Lung (tissue), 12 donors: Measurements from ENCODE around the gene MYO16. TPM values are rescaled to one million over a fixed set of nuclear protein-coding genes. Genes with fewer than 3 reads are reported as not detected.
"Not testable (repeated sequence)": the region's sequence is repeated elsewhere in the genome, so short reads cannot be mapped to it uniquely, and the experiment has no call there.

Source experiments
- ATAC-seq: fragments of 200-7000 bp; cut with Tn5 transposase; one replicate; pipeline ENCODE4 v1.9.1; 2020; ENCODE audit warnings: moderate number of reproducible peaks; ENCODE audit not compliant: insufficient read depth, low FRiP score
- DNase-seq, 3 donors: peaks; one replicate each; pipeline ENCODE4 v3.0.0-alpha.2; 2013 to 2017
- H3K27ac ChIP-seq, 2 donors: one replicate each; pipeline ENCODE4 v1.5.1; 2013; ENCODE audit warnings: mild to moderate bottlenecking in 2 of 2, moderate library complexity in 2 of 2, control low read depth in 1 of 2, inconsistent platforms in 1 of 2, low read depth in 1 of 2, low read length in 1 of 2
- H3K27me3 ChIP-seq, 3 donors: one replicate each; pipeline ENCODE4 v1.5.1; 2013; ENCODE audit warnings: low read length in 2 of 3; ENCODE audit not compliant: control insufficient read depth in 3 of 3, insufficient read depth in 3 of 3
- H3K36me3 ChIP-seq, 4 donors: one replicate each; pipeline ENCODE4 v1.5.1; 2013; ENCODE audit warnings: low read length in 4 of 4, mild to moderate bottlenecking in 1 of 4, moderate library complexity in 1 of 4; ENCODE audit not compliant: control insufficient read depth in 4 of 4, insufficient read depth in 4 of 4
- H3K4me1 ChIP-seq, 5 donors: one replicate each; pipeline ENCODE4 v1.5.1; 2013; ENCODE audit warnings: low read length in 5 of 5, mild to moderate bottlenecking in 2 of 5, moderate library complexity in 1 of 5; ENCODE audit not compliant: control insufficient read depth in 5 of 5, insufficient read depth in 5 of 5
- H3K4me3 ChIP-seq: one replicate; pipeline ENCODE4 v1.5.1; 2013; ENCODE audit warnings: mild to moderate bottlenecking, control low read depth, moderate library complexity
- H3K9ac ChIP-seq, 2 donors: one replicate each; pipeline ENCODE4 v1.5.1; 2013; ENCODE audit warnings: low read length in 2 of 2, control low read depth in 1 of 2; ENCODE audit not compliant: insufficient read depth in 1 of 2
- H3K9me3 ChIP-seq, 4 donors: one replicate each; pipeline ENCODE4 v1.5.1; 2013; ENCODE audit warnings: low read length in 3 of 4, mild to moderate bottlenecking in 1 of 4, moderate library complexity in 1 of 4; ENCODE audit not compliant: control insufficient read depth in 4 of 4, insufficient read depth in 3 of 4
- whole genome bisulfite sequencing, 2 donors: extraction: QIAGEN DNeasy Blood & Tissue Kit; methylation state at CpG; one replicate each; pipeline ENCODE4 v1.1.7; 2013; 5-methylcytosine and 5-hydroxymethylcytosine counted together
- polyA plus RNA-seq, 2 donors: library from polyadenylated mRNA; stranded (reverse); fragments of 200-250 nt; gene quantifications; one replicate each; pipeline ENCODE4 v1.2.1, GENCODE V29; 2013
- total RNA-seq, 2 donors: library from RNA; depleted of rRNA in 1 of 2; stranded (reverse); fragments of >200 nt in 1 of 2; gene quantifications; one replicate each; pipeline ENCODE4 v1.2.1, GENCODE V29; 2014 to 2021
- TF ChIP-seq, protein P1 (sequence below): IDR thresholded peaks from 2 replicates; pipeline ENCODE4 v1.5.1; 2012; ENCODE audit warnings: mild to moderate bottlenecking; ENCODE audit errors: control extremely low read depth, extremely low read depth
- donor health status: control.
- donor health status: control.
- donor health status: Bipolar disorder and iron deficiency.
- donor health status: healthy.
- donor health status: DM: yes; HTN: yes; CAD: no.

MYO16 gene
- total and polyA plus RNA-seq, 4 donors, result 0.12 to 13.8 (median 0.88) TPM

DNA sequence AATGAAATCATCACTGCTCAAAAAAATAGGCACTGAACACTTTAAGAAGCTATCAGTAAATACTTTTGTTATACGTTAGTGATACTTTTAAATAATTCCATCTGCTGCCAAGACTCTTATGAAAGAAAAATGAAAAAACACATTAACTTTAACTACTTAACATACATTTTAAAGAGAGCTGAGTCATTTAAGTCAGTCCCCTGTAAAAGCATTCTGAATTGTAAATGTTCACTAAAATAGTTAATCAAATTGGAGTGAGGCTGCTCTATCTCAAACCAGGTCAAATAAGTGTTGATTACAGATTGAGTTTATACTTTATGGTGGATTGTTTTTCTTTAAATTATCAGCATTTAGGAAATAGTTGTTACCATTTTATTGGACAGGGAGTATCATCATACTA is 274.2 kb downstream of the MYO16 start:
- no peaks in the 10 kb centered on the region for H3K27me3 ChIP-seq
- DNase-seq, result peak in 1 of 3 donors; percentile 25
- H3K9ac ChIP-seq, result no peak overlapping the region
- H3K4me3 ChIP-seq, result no peak overlapping the region
- TF ChIP-seq, protein P1, sequence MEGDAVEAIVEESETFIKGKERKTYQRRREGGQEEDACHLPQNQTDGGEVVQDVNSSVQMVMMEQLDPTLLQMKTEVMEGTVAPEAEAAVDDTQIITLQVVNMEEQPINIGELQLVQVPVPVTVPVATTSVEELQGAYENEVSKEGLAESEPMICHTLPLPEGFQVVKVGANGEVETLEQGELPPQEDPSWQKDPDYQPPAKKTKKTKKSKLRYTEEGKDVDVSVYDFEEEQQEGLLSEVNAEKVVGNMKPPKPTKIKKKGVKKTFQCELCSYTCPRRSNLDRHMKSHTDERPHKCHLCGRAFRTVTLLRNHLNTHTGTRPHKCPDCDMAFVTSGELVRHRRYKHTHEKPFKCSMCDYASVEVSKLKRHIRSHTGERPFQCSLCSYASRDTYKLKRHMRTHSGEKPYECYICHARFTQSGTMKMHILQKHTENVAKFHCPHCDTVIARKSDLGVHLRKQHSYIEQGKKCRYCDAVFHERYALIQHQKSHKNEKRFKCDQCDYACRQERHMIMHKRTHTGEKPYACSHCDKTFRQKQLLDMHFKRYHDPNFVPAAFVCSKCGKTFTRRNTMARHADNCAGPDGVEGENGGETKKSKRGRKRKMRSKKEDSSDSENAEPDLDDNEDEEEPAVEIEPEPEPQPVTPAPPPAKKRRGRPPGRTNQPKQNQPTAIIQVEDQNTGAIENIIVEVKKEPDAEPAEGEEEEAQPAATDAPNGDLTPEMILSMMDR, result no peak
- WGBS, 2 donors, result 54 to 76% methylated on average over 1 of the region's 1 CpG
- no peak overlapping the region for H3K27ac ChIP-seq
- no peaks in the 10 kb centered on the region for H3K36me3 ChIP-seq
- H3K9me3 ChIP-seq, result no peaks in the 10 kb centered on the region
- ATAC-seq, result no peak
- H3K4me1 ChIP-seq, result no peaks in the 10 kb centered on the region

GRCh38 chr13:108911807-108912206 is 282.4 kb downstream of the MYO16 start:
- Histone ChIP-seq H3K36me3 (no peaks in the 10 kb centered on the region), H3K27me3 (no peaks in the 10 kb centered on the region), H3K9ac (no peak overlapping the region), H3K9me3 (no peaks in the 10 kb centered on the region), H3K4me1 (peaks cover 0 to 6% (median 4%) of the 10 kb centered on the region in 5 donors), H3K4me3 (no peak overlapping the region), H3K27ac (no peak overlapping the region)
- TF ChIP-seq, protein P1, result no peak
- DNase-seq, result no peak
- 76 to 84% methylated on average over 2 of the region's 2 CpGs for WGBS, 2 donors
- no peak for ATAC-seq

- H3K4me3 ChIP-seq, H3K36me3 ChIP-seq, H3K27me3 ChIP-seq, H3K9me3 ChIP-seq, ATAC-seq, H3K27ac ChIP-seq, H3K9ac ChIP-seq, DNase-seq: not testable (repeated sequence)
- 53 to 60% methylated on average over 4 of the region's 4 CpGs for WGBS, 2 donors
- peaks cover 0 to 19% (median 7%) of the 10 kb centered on the region in 5 donors for H3K4me1 ChIP-seq
Measured at GRCh38 chr13:108913731-108914130, 284.3 kb downstream of the MYO16 start.

- WGBS, 2 donors, result 14 to 25% methylated on average over 7 of the region's 7 CpGs
- ATAC-seq (no peak), DNase-seq (peak in 2 of 3 donors; percentile 59 to 60)
- H3K27me3 ChIP-seq, result no peaks in the 10 kb centered on the region
- H3K4me1 ChIP-seq, result peaks cover 0 to 19% (median 7%) of the 10 kb centered on the region in 5 donors
- H3K9ac ChIP-seq, result no peak overlapping the region
- no peak overlapping the region for H3K4me3 ChIP-seq
- no peaks in the 10 kb centered on the region for H3K9me3 ChIP-seq
- TF ChIP-seq, protein P1, result peak; percentile 7
- H3K36me3 ChIP-seq, result no peaks in the 10 kb centered on the region
- H3K27ac ChIP-seq, result no peak overlapping the region
Measured at GRCh38 chr13:108915095-108915633, 285.8 kb downstream of the MYO16 start.
